PC-9 (cell line): ENCODE measurements around the gene CD99. TPM values are rescaled to one million over a fixed set of nuclear protein-coding genes. Genes with fewer than 3 reads are reported as not detected.

Experiments
- BruUV-seq: library from RNA; stranded (reverse); fragments of 400-500 nt; replicated peaks from 2 replicates; lab custom pipeline; 2021; lab: Mats Ljungman, UMichigan
- CTCF ChIA-PET: fragments of 300-600 bp; sonication (Branson Sonifier 250); formaldehyde crosslinking; loops from one replicate; lab custom pipeline; 2022; ENCODE audit warnings: antibody characterized with exemption; lab: Charles Lee
- POLR2A ChIA-PET: fragments of 300-600 bp; sonication (Branson Sonifier 250); formaldehyde crosslinking; loops from one replicate; lab custom pipeline; 2022; ENCODE audit warnings: antibody characterized with exemption; ENCODE audit not compliant: unreplicated experiment; lab: Charles Lee
- DNase-seq, 2 experiments: peaks; one replicate each; pipeline versions ENCODE4 v3.0.0 to v3.0.0-alpha.2; 2015 to 2022; ENCODE audit warnings: mixed read lengths in 1 of 2
- H2AFZ ChIP-seq: fragments of 200-600 bp; sonication (generic); 2 replicates; pipeline ENCODE4 v1.8.1; 2017; ENCODE audit warnings: antibody characterized with exemption
- H3F3A ChIP-seq: fragments of 200-600 bp; sonication (generic); 2 replicates; pipeline ENCODE4 v1.8.1; 2017; ENCODE audit warnings: antibody characterized with exemption, mild to moderate bottlenecking, low read depth; ENCODE audit not compliant: insufficient read depth
- H3K27ac ChIP-seq: fragments of 200-600 bp; sonication (generic); 2 replicates; pipeline ENCODE4 v1.6.1; 2016; ENCODE audit warnings: mixed run types
- H3K27me3 ChIP-seq: fragments of 200-600 bp; sonication (generic); 2 replicates; pipeline ENCODE4 v1.6.1; 2016; ENCODE audit warnings: low read depth, mixed run types; ENCODE audit not compliant: insufficient read depth
- H3K36me3 ChIP-seq: fragments of 200-600 bp; sonication (generic); 2 replicates; pipeline ENCODE4 v1.6.1; 2016; ENCODE audit warnings: low read depth, mixed run types
- H3K4me1 ChIP-seq: fragments of 200-600 bp; sonication (generic); replicated peaks from 2 replicates; pipeline ENCODE4 v1.6.1; 2016; ENCODE audit warnings: mixed run types; ENCODE audit not compliant: insufficient read depth
- H3K4me2 ChIP-seq: fragments of 200-600 bp; sonication (generic); 2 replicates; pipeline ENCODE4 v1.6.1; 2017; ENCODE audit warnings: mixed run types
- H3K4me3 ChIP-seq: fragments of 200-600 bp; sonication (generic); 2 replicates; pipeline ENCODE4 v1.6.1; 2016; ENCODE audit warnings: mixed run types
- H3K79me2 ChIP-seq: fragments of 200-600 bp; sonication (generic); 2 replicates; pipeline ENCODE4 v1.6.1; 2017; ENCODE audit warnings: low read depth, mixed run types
- H3K9me2 ChIP-seq: fragments of 200-600 bp; sonication (generic); 2 replicates; pipeline ENCODE4 v1.8.1; 2017; ENCODE audit warnings: mild to moderate bottlenecking; ENCODE audit not compliant: insufficient read depth
- H3K9me3 ChIP-seq: fragments of 200-600 bp; sonication (generic); 2 replicates; pipeline ENCODE4 v1.8.1; 2016; ENCODE audit warnings: low read depth; ENCODE audit not compliant: insufficient read depth
- H4K20me1 ChIP-seq: fragments of 200-600 bp; sonication (generic); 2 replicates; pipeline ENCODE4 v1.8.1; 2017; ENCODE audit not compliant: insufficient read depth
- EZH2 ChIP-seq: fragments of 200-600 bp; sonication (generic); IDR thresholded peaks from 2 replicates; pipeline ENCODE4 v1.8.0; 2017; ENCODE audit warnings: antibody characterized with exemption, low read depth
- intact Hi-C: fragments of 100-400 bp; cut with micrococcal nuclease; formaldehyde crosslinking; loops from one replicate; pipeline ENCODE4 v1.10.0; 2022; ENCODE audit not compliant: unreplicated experiment
- total RNA-seq: library from RNA; stranded (reverse); gene quantifications from 2 replicates; pipeline ENCODE4 v1.2.3, GENCODE V29; 2021
- TF ChIP-seq, protein P1 (sequence below): fragments of 200-600 bp; sonication (generic); conservative IDR thresholded peaks from 2 replicates; pipeline ENCODE4 v1.6.1; 2017; ENCODE audit warnings: mixed run types, antibody characterized with exemption, mild to moderate bottlenecking, moderate library complexity

The CD99 gene
- total RNA-seq, 1 experiment from 2014 or later = 159 TPM

GRCh38 chrX:2676794-2677675, 14.1 kb upstream of the CD99 start:
- Histone ChIP-seq H2AFZ (no peak overlapping the region), H3K9me3 (no peaks in the 10 kb centered on the region), H3K9me2 (no peaks in the 10 kb centered on the region), H3K79me2 (no peaks in the 10 kb centered on the region), H3F3A (peaks cover 9% of the 10 kb centered on the region; the same call in 1 of the 2 replicates), H3K4me2 (peak overlapping the region; percentile 48), H4K20me1 (no peaks in the 10 kb centered on the region), H3K36me3 (no peaks in the 10 kb centered on the region), H3K27me3 (no peaks in the 10 kb centered on the region), H3K27ac (no peak overlapping the region), H3K4me1 (no peaks in the 10 kb centered on the region; the same call in 1 of the 2 replicates), H3K4me3 (no peak overlapping the region)
- DNase-seq = no peak
- POLR2A ChIA-PET = no interaction called here
- TF ChIP-seq, protein P1, sequence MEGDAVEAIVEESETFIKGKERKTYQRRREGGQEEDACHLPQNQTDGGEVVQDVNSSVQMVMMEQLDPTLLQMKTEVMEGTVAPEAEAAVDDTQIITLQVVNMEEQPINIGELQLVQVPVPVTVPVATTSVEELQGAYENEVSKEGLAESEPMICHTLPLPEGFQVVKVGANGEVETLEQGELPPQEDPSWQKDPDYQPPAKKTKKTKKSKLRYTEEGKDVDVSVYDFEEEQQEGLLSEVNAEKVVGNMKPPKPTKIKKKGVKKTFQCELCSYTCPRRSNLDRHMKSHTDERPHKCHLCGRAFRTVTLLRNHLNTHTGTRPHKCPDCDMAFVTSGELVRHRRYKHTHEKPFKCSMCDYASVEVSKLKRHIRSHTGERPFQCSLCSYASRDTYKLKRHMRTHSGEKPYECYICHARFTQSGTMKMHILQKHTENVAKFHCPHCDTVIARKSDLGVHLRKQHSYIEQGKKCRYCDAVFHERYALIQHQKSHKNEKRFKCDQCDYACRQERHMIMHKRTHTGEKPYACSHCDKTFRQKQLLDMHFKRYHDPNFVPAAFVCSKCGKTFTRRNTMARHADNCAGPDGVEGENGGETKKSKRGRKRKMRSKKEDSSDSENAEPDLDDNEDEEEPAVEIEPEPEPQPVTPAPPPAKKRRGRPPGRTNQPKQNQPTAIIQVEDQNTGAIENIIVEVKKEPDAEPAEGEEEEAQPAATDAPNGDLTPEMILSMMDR = no peak
- CTCF ChIA-PET = no interaction called here
- no TSS peak for BruUV-seq
- intact Hi-C loops = no loop called here

- no TSS peak for BruUV-seq
- ChIA-PET POLR2A (no interaction called here), CTCF (no interaction called here)
- H3K4me1 ChIP-seq = no peaks in the 10 kb centered on the region; the same call in 1 of the 2 replicates
- H3K36me3 ChIP-seq = no peaks in the 10 kb centered on the region
- H4K20me1 ChIP-seq = no peaks in the 10 kb centered on the region
- H3K27me3 ChIP-seq = no peaks in the 10 kb centered on the region
- TF ChIP-seq, protein P1 = no peak
- TF ChIP-seq EZH2 = no peak
- H3F3A ChIP-seq = peaks cover 9% of the 10 kb centered on the region; the same call in 1 of the 2 replicates
- H3K79me2 ChIP-seq = no peaks in the 10 kb centered on the region
- H2AFZ ChIP-seq = no peak overlapping the region
- H3K9me2 ChIP-seq = no peaks in the 10 kb centered on the region
- no peaks in the 10 kb centered on the region for H3K9me3 ChIP-seq
- DNase-seq = peak; percentile 71 to 74
- intact Hi-C loops = no loop called here
- no peak overlapping the region for H3K4me3 ChIP-seq
- no peak overlapping the region for H3K27ac ChIP-seq
- H3K4me2 ChIP-seq = peak overlapping the region; percentile 48
Observed at GRCh38 chrX:2677764-2678163, 13.3 kb upstream of the CD99 start.

GRCh38 chrX:2678583-2678982, 12.5 kb upstream of the CD99 start:
- no peak overlapping the region for H2AFZ ChIP-seq
- TF ChIP-seq, protein P1 = no peak
- TF ChIP-seq EZH2 = no peak

More at GRCh38 chrX:2678583-2678982, 12.5 kb upstream of the CD99 start:
- intact Hi-C loops = no loop called here
- BruUV-seq = no TSS peak
- ChIA-PET POLR2A (no interaction called here), CTCF (no interaction called here)
- Histone ChIP-seq H3F3A (peaks cover 9% of the 10 kb centered on the region; the same call in 1 of the 2 replicates), H3K4me3 (no peak overlapping the region), H3K27ac (no peak overlapping the region), H3K9me2 (no peaks in the 10 kb centered on the region), H3K36me3 (no peaks in the 10 kb centered on the region), H4K20me1 (no peaks in the 10 kb centered on the region), H3K9me3 (no peaks in the 10 kb centered on the region), H3K4me1 (no peaks in the 10 kb centered on the region; the same call in 1 of the 2 replicates), H3K4me2 (no peak overlapping the region), H3K27me3 (no peaks in the 10 kb centered on the region), H3K79me2 (no peaks in the 10 kb centered on the region)
- no peak for DNase-seq
